GM18951 (cell line): ENCODE measurements around the gene MEMO1.
"Not testable (repeated sequence)": the region's sequence is repeated elsewhere in the genome, so short reads cannot be mapped to it uniquely, and the experiment has no call there.

Experiments used
- POLR2A ChIP-seq: IDR thresholded peaks from 4 replicates; pipeline ENCODE4 v1.6.1; 2011; ENCODE audit warnings: mild to moderate bottlenecking; ENCODE audit not compliant: insufficient read length, insufficient read depth; ENCODE audit errors: extremely low read depth
- in situ Hi-C: fragments of 300-500 bp; cut with MboI; formaldehyde crosslinking; loops from one replicate; pipeline ENCODE4 v1.12.0; 2022; ENCODE audit warnings: low sequenced_read_pairs, mixed read lengths, inconsistent platforms; ENCODE audit not compliant: unreplicated experiment

MEMO1 gene

DNA sequence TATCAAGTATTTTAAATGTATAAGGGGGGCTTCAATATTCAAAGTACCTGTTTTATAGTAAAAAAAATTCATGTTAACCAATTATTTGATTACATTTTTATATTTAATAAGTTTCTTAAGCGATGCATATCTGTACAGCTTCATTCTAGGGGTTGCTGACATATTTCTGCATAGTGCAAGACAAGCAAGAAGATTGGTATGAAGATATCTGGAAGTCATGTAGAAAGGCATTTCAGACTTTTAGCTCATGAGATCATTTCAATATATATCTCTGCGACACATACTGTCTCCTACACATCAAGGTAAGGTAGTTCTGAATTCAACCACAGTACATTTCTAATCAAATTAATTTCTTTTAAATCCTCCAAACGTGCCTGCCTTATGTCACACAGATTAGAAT lies 73.1 kb downstream of the MEMO1 start:
- no peak for TF ChIP-seq POLR2A
- in situ Hi-C loops: no loop called here

GRCh38 chr2:31935370-31935769 lies 75.4 kb downstream of the MEMO1 start:
- in situ Hi-C loops: no loop called here
- no peak for TF ChIP-seq POLR2A

DNA sequence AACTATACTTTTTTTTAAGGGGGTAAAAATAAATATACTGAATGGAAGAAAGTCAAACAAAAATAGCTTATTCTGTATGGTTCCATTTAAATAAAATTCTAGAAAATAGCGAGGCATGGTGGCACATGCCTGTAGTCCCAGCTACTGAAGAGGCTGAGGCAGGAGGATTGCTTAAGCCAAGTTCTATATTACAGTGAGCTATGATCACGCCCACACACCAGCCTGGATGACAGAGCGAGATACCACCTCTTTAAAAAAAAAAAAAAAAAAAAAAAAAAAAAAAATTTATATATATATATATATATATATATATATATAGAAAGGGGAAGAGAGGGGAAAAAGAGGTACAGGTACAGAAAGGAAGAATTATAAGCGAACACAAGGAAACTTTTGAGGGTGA lies 77.7 kb downstream of the MEMO1 start:
- in situ Hi-C loops: no loop called here
- no peak for TF ChIP-seq POLR2A

GRCh38 chr2:31932589-31932988 lies 78.2 kb downstream of the MEMO1 start:
- in situ Hi-C loops: no loop called here
- no peak for TF ChIP-seq POLR2A

GRCh38 chr2:31931916-31932315 lies 78.9 kb downstream of the MEMO1 start:
- in situ Hi-C loops: no loop called here

GRCh38 chr2:31925517-31925916 lies 85.3 kb downstream of the MEMO1 start:
- in situ Hi-C loops: no loop called here
- TF ChIP-seq POLR2A: no peak

More at GRCh38 chr2:31931916-31932315, 78.9 kb downstream of the MEMO1 start:
- TF ChIP-seq POLR2A: no peak

DNA sequence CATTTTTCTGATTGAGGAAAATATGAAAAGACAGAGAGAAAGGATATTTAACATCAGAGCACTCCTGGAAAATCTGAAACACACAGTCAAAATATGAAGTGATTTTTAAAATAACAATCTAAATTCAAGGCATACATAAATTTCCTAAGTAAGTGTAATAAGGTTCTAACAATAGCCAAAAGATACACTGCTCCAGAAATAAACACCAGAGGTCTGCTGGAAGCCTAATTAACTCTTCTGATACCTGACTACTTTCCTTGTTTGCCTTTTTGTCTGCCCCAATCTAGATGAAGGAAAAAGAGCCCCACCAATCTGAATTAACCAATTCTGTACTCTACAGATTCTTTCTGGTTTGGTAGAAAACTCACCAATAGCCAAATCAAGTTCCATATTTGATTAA lies 87.1 kb downstream of the MEMO1 start:
- TF ChIP-seq POLR2A: no peak
- in situ Hi-C loops: no loop called here

DNA sequence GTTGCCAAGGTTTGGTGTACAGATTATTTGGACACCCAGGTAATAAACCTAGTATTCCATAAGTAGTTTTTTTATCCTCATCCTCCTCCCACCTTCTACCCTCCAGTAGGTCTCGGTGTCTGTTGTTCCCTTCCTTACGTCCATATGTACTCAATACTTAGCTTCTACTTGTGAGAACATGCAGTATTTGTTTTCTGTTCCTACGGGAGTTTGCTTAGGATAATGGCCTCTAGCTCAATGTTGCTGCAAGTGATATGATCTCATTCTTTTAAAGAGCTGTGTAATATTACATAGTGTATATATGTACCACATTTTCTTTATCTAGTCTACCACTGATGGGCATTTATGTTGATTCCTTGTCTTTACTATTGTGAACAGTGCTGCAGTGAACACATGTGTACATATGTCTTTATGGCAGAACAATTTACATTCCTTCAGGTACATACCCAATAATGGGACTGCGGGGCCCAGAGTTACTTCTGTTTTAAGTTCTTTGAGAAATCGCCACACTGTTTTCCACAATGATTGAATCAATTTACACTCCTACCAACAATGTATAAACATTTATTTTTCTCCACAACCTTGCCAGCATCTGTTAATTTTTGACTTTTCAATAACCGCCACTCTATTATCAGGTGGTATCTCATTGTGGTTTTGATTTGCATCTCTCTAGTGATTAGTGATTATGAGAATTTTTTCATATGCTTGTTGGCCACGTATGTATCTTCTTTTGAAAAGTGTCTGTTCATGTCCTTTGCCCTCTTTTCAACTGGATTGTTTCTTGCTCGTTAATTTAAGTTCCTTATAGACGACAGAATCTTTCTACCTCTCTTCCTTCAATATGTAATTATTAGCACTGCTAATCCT lies 88.0 kb downstream of the MEMO1 start:
- in situ Hi-C loops: no loop called here
- TF ChIP-seq POLR2A: no peak

DNA sequence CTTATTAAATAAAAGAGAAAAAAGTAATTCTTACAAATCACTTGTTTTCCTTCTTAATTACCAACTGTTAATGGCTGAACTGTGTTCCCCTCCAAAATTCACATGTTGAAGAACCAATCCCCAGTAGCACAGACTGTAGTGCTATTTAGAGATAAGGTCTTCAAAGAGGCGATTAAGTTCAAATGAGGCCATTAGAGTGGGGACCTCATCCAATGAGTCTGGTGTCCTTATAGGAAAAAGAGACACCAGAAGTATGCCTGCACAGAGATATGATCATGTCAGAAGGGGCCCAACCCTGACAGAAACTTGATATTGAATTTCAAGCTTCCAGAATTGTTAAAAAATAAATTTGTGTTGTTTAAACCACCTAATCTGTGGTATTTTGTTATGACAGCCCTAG lies 89.8 kb downstream of the MEMO1 start:
- no peak for TF ChIP-seq POLR2A
- in situ Hi-C loops: no loop called here

GRCh38 chr2:31919499-31919898 lies 91.3 kb downstream of the MEMO1 start:
- no peak for TF ChIP-seq POLR2A
- in situ Hi-C loops: no loop called here

DNA sequence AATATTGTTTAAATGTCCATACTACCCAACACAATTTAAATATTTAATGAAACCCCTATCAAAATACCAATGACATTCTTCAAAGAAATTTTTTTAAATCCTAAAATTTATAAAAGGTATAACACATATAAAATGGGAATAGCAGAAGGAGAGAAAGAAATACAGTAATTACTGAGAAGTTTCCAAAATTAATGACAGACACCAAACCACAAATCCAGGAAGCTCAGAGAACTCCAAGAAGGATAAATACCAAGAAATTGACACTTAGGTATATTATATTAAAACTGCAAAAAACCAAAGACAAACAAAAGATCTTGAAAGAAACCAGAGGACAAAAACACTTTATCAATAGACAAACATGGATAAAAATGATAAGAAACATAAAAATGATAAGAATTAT lies 101.1 kb downstream of the MEMO1 start:
- in situ Hi-C loops: no loop called here
- no peak for TF ChIP-seq POLR2A

DNA sequence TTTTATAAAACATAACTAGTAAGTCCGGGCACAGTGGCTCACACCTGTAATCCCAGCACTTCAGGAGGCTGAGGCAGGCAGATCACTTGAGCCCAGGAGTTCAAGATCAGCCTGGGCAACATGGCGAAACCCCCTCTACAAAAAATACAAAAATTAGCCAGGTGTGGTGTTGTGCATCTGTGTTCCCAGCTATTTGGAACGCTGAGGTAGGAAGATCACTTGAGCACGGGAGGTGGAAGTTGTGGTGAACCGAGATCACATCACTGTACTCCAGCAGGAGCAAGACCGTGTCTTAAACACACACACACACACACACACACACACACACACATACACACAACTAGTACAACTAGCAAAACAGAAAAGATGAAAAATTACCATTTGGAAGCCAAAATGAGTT lies 103.3 kb downstream of the MEMO1 start:
- in situ Hi-C loops: not testable (repeated sequence)

GRCh38 chr2:31903109-31903780 lies 107.6 kb downstream of the MEMO1 start:
- in situ Hi-C loops: no loop called here
- TF ChIP-seq POLR2A: no peak

GRCh38 chr2:31901900-31902299 lies 108.9 kb downstream of the MEMO1 start:
- TF ChIP-seq POLR2A: no peak
- in situ Hi-C loops: no loop called here

DNA sequence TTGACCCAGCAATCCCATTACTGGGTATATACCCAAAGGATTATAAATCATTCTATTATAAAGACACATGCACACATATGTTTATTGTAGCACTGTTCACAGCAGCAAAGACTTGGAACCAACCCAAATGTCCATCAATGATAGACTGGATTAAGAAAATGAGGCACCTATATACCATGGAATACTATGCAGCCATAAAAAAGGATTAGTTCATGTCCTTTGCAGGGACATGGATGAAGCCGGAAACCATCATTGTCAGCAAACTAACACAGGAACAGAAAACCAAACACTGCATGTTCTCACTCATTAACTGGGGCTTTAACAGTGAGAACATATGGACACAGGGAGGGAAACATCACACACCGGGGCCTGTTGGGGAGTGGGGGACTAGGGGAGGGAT lies 110.7 kb downstream of the MEMO1 start:
- in situ Hi-C loops: not testable (repeated sequence)

DNA sequence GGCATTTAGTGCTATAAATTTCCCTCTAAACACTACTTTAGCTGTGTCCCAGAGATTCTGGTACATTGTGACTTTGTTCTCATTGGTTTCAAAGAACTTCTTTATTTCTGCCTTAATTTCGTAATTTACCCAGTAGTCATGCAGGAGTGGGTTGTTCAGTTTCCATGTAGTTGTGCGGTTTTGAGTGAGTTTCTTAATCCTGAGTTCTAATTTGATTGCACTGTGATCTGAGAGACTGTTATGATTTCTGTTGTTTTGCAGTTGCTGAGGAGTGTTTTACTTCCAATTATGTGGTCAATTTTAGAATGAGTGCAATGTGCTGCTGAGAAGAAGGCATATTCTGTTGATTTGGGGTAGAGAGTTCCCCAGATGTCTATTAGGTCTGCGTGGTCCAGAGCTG lies 112.5 kb downstream of the MEMO1 start:
- in situ Hi-C loops: not testable (repeated sequence)

DNA sequence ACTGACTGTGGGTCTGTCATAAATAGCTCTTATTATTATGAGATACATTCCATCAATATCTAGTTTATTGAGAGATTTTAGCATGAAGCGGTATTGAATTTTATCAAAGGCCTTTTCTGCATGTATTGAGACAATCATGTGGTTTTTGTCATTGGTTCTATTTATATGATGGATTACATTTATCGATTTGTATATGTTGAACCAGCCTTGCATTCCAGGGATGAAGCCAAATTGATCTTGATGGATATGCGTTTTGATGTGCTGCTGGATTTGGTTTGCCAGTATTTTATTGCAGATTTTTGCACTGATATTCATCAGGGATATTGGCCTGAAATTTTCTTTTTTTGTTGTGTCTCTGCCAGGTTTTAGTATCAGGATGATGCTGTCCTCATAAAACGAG lies 113.5 kb downstream of the MEMO1 start:
- in situ Hi-C loops: not testable (repeated sequence)
